ENCODE results near the gene FRK. TPM values are rescaled to one million over a fixed set of nuclear protein-coding genes. Genes with fewer than 3 reads are reported as not detected.

FRK gene
- total RNA-seq, 1 experiment from 2014 or later, result 0.82 TPM

DNA sequence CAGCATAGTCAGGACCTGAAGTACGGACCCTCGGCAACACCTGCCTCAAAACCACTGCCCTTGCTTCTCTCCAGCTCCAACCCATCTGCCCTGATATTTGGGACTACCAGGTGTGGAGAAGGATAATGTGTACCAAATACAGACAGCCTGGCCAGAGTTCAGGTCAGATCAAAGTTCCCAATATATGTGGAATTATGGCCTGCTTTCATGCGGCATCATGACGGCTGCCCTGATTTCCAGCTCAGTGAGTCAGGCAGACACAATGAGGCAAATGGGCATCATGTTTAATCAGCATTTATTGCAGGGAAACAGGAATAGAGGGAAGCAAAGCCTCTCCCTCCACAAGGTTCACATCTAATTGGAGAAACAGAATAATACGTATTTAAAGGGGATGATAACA lies 57.9 kb downstream of the FRK start:
- no peak for DNase-seq (ENCODE audit: unreplicated experiment)
- intact Hi-C loops (cut with micrococcal nuclease), result no loop called here
- Mint-ChIP-seq H3K36me3 (ENCODE audit: insufficient read depth, unreplicated experiment) (no peaks in the 10 kb centered on the region), H3K27me3 (ENCODE audit: insufficient read depth, unreplicated experiment) (no peaks in the 10 kb centered on the region), H3K9me3 (ENCODE audit: unreplicated experiment) (no peaks in the 10 kb centered on the region), H3K4me3 (ENCODE audit: unreplicated experiment) (no peak overlapping the region), H3K4me1 (ENCODE audit: insufficient read depth, unreplicated experiment) (no peaks in the 10 kb centered on the region), H3K27ac (ENCODE audit: low read depth, unreplicated experiment) (no peak overlapping the region)
- ChIA-PET CTCF (no interaction called here), POLR2A (no interaction called here)
- TF ChIP-seq, protein P1, sequence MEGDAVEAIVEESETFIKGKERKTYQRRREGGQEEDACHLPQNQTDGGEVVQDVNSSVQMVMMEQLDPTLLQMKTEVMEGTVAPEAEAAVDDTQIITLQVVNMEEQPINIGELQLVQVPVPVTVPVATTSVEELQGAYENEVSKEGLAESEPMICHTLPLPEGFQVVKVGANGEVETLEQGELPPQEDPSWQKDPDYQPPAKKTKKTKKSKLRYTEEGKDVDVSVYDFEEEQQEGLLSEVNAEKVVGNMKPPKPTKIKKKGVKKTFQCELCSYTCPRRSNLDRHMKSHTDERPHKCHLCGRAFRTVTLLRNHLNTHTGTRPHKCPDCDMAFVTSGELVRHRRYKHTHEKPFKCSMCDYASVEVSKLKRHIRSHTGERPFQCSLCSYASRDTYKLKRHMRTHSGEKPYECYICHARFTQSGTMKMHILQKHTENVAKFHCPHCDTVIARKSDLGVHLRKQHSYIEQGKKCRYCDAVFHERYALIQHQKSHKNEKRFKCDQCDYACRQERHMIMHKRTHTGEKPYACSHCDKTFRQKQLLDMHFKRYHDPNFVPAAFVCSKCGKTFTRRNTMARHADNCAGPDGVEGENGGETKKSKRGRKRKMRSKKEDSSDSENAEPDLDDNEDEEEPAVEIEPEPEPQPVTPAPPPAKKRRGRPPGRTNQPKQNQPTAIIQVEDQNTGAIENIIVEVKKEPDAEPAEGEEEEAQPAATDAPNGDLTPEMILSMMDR (IDR thresholded peaks at IDR 0.05; ENCODE audit: unreplicated experiment), result no peak
- BruUV-seq (replicated peaks), result no TSS peak

DNA sequence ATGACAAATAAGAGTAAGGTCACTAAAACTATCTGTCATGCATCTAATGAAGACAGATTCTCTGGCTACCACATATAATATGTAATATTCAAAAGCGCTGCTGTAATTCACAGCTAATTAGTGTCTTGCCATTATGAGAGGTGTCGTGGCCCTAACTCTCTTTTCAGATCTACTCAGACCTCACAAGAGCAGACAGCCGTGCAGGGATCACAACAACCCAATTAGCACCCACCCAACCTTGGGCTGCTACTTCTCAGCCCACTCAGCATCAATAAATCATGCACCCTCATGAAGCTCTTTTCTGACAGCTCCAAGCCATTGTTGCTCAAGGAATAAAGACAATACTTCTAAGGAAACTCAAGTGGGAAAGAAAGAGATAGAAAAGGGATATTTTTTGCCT lies 61.5 kb downstream of the FRK start:
- no peak for DNase-seq (ENCODE audit: unreplicated experiment)
- Mint-ChIP-seq H3K9me3 (ENCODE audit: unreplicated experiment) (no peaks in the 10 kb centered on the region), H3K27me3 (ENCODE audit: insufficient read depth, unreplicated experiment) (no peaks in the 10 kb centered on the region), H3K27ac (ENCODE audit: low read depth, unreplicated experiment) (no peak overlapping the region), H3K4me3 (ENCODE audit: unreplicated experiment) (no peak overlapping the region), H3K4me1 (ENCODE audit: insufficient read depth, unreplicated experiment) (no peaks in the 10 kb centered on the region), H3K36me3 (ENCODE audit: insufficient read depth, unreplicated experiment) (no peaks in the 10 kb centered on the region)
- intact Hi-C loops (cut with micrococcal nuclease), result no loop called here
- CTCF ChIA-PET, result interaction anchor here (0.8 to 1.4 kb wide), 2 partner anchors 97 to 120 kb away, joined by 3 to 4 read pairs; no protein-coding TSS in a partner anchor
- POLR2A ChIA-PET, result interaction anchor here (1.7 kb wide), 1 partner anchor 101 kb away, joined by 4 read pairs; the partner anchor contains the start of gene NT5DC1
- BruUV-seq (replicated peaks), result no TSS peak
- TF ChIP-seq, protein P1 (IDR thresholded peaks at IDR 0.05; ENCODE audit: unreplicated experiment), result no peak

DNA sequence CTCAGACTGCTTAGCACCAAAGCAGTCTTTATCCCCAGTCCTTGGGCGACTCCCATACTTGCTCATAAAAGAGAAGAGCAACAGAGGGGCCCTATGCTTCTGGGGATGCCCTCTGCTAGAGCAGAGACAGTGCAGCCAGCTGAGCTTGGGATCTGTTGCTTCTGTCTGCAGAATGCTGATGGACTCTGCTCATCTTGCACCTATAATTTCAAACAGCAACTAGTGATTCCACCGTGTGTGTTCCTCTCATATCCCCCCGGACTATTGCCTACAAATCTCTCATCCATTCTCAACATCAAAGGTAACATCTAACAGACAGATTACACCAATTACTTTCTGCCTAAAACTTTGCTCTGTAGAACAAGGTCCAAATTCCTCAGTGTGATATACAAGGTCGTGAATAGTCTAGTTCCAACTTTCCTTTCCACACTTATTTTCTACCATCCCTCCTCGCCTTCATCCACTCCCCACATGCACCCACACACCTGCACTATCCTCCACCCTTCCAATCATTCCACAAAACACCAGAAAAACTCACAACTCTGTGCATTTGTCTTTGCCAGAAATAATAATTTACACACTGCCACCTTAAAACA lies 62.6 kb downstream of the FRK start:
- Mint-ChIP-seq H3K36me3 (ENCODE audit: insufficient read depth, unreplicated experiment) (no peaks in the 10 kb centered on the region), H3K4me1 (ENCODE audit: insufficient read depth, unreplicated experiment) (no peaks in the 10 kb centered on the region), H3K27me3 (ENCODE audit: insufficient read depth, unreplicated experiment) (no peaks in the 10 kb centered on the region), H3K4me3 (ENCODE audit: unreplicated experiment) (no peak overlapping the region), H3K27ac (ENCODE audit: low read depth, unreplicated experiment) (no peak overlapping the region), H3K9me3 (ENCODE audit: unreplicated experiment) (no peaks in the 10 kb centered on the region)
- TF ChIP-seq, protein P1 (IDR thresholded peaks at IDR 0.05; ENCODE audit: unreplicated experiment), result no peak
- POLR2A ChIA-PET, result no interaction called here
- BruUV-seq (replicated peaks), result no TSS peak
- CTCF ChIA-PET, result interaction anchor here (0.7 kb wide), 1 partner anchor 219 kb away, joined by 3 read pairs; no protein-coding TSS in a partner anchor
- intact Hi-C loops (cut with micrococcal nuclease), result no loop called here
- no peak for DNase-seq (ENCODE audit: unreplicated experiment)

DNA sequence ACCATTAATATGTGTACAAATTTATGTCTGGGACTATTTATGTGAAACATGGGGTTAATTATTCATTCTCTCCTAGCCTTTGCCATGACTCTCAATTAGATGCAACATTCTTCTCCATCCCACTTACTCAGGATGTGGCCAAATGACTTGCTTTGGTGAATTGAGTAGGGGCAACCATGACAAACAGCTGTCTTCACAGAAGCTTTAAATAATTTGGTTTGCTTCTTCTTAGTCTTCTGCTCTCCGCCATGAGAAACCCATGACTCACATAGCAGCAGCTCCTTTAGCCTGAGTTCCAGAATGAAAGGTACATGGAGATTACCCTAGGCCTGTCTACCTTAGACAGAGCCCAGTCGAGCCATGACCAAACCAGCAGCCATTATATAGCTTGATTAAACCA lies 74.7 kb downstream of the FRK start:
- ChIA-PET POLR2A (no interaction called here), CTCF (interaction anchor here (0.7 to 1.7 kb wide), 2 partner anchors 14 to 25 kb away, joined by 3 to 5 read pairs; no protein-coding TSS in a partner anchor)
- Mint-ChIP-seq H3K4me1 (ENCODE audit: insufficient read depth, unreplicated experiment) (no peaks in the 10 kb centered on the region), H3K4me3 (ENCODE audit: unreplicated experiment) (no peak overlapping the region), H3K27me3 (ENCODE audit: insufficient read depth, unreplicated experiment) (no peaks in the 10 kb centered on the region), H3K9me3 (ENCODE audit: unreplicated experiment) (no peaks in the 10 kb centered on the region), H3K27ac (ENCODE audit: low read depth, unreplicated experiment) (no peak overlapping the region), H3K36me3 (ENCODE audit: insufficient read depth, unreplicated experiment) (no peaks in the 10 kb centered on the region)
- no peak for DNase-seq (ENCODE audit: unreplicated experiment)
- no TSS peak for BruUV-seq (replicated peaks)
- intact Hi-C loops (cut with micrococcal nuclease), result no loop called here
- TF ChIP-seq, protein P1 (IDR thresholded peaks at IDR 0.05; ENCODE audit: unreplicated experiment), result no peak
